HepG2 (cell line): ENCODE measurements around the gene LIME1. TPM values are rescaled to one million over a fixed set of nuclear protein-coding genes. Genes with fewer than 3 reads are reported as not detected.

Source experiments
- ARID2 ChIP-seq: sonication (generic); formaldehyde crosslinking; IDR thresholded peaks from 2 replicates; pipeline ENCODE4 v1.8.1; 2022; ENCODE audit warnings: mild to moderate bottlenecking, missing genetic modification reagents, borderline replicate concordance
- ARID3A ChIP-seq: IDR thresholded peaks from 2 replicates; pipeline ENCODE4 v1.6.1; 2012; ENCODE audit warnings: low read depth, low read length, improper control_type of control experiment
- CBX1 ChIP-seq: IDR thresholded peaks from one replicate; pipeline ENCODE4 v1.6.1; 2016; ENCODE audit warnings: antibody characterized with exemption, low read depth
- FOXO4 ChIP-seq: sonication (generic); formaldehyde crosslinking; conservative IDR thresholded peaks from 2 replicates; pipeline ENCODE4 v1.8.1; 2023; ENCODE audit warnings: missing genetic modification reagents
- GATAD1 ChIP-seq: IDR thresholded peaks from 2 replicates; pipeline ENCODE4 v1.6.1; 2016; ENCODE audit warnings: missing genetic modification reagents, missing compliant biosample characterization
- HOXA5 ChIP-seq: sonication (generic); formaldehyde crosslinking; IDR thresholded peaks from 2 replicates; pipeline ENCODE4 v1.4.0; 2020; ENCODE audit warnings: missing genetic modification reagents
- KDM4B ChIP-seq: sonication (generic); formaldehyde crosslinking; IDR thresholded peaks from 2 replicates; pipeline ENCODE4 v1.4.0; 2020; ENCODE audit warnings: missing genetic modification reagents
- MATR3 ChIP-seq: sonication (generic); formaldehyde crosslinking; IDR thresholded peaks from 2 replicates; pipeline ENCODE4 v1.4.0; 2020; ENCODE audit warnings: missing genetic modification reagents
- NFATC3 ChIP-seq: sonication (generic); formaldehyde crosslinking; IDR thresholded peaks from 2 replicates; pipeline ENCODE4 v1.5.1; 2020; ENCODE audit warnings: mild to moderate bottlenecking, missing genetic modification reagents
- RXRB ChIP-seq: IDR thresholded peaks from 2 replicates; pipeline ENCODE4 v1.6.1; 2016; ENCODE audit warnings: borderline replicate concordance, missing genetic modification reagents, missing compliant biosample characterization
- SKI ChIP-seq: fragments of 450-650 bp; IDR thresholded peaks from one replicate; pipeline ENCODE4 v1.6.1; 2018; ENCODE audit warnings: mild to moderate bottlenecking; ENCODE audit not compliant: partially characterized antibody
- SPEN ChIP-seq: sonication (generic); formaldehyde crosslinking; IDR thresholded peaks from 2 replicates; pipeline ENCODE4 v1.5.1; 2020; ENCODE audit warnings: low read depth, mild to moderate bottlenecking, missing genetic modification reagents
- SRY ChIP-seq: sonication (generic); formaldehyde crosslinking; IDR thresholded peaks from 2 replicates; pipeline ENCODE4 v1.8.0; 2022; ENCODE audit warnings: mild to moderate bottlenecking, missing genetic modification reagents
- TOE1 ChIP-seq: sonication (generic); formaldehyde crosslinking; IDR thresholded peaks from 2 replicates; pipeline ENCODE4 v1.4.0; 2020; ENCODE audit warnings: mild to moderate bottlenecking, missing genetic modification reagents
- TP53 ChIP-seq: sonication (generic); formaldehyde crosslinking; conservative IDR thresholded peaks from 2 replicates; pipeline ENCODE4 v1.4.0; 2020; ENCODE audit warnings: missing genetic modification reagents
- ZNF136 ChIP-seq: sonication (generic); formaldehyde crosslinking; IDR thresholded peaks from 2 replicates; pipeline ENCODE4 v1.8.1; 2022; ENCODE audit warnings: low read depth, mild to moderate bottlenecking, moderate library complexity, missing genetic modification reagents
- ZNF607 ChIP-seq: sonication (generic); formaldehyde crosslinking; IDR thresholded peaks from 2 replicates; pipeline ENCODE4 v1.5.1; 2020; ENCODE audit warnings: missing genetic modification reagents, mild to moderate bottlenecking, borderline replicate concordance
- ZNF768 ChIP-seq: sonication (generic); formaldehyde crosslinking; IDR thresholded peaks from 2 replicates; pipeline ENCODE4 v1.4.0; 2020; ENCODE audit warnings: missing genetic modification reagents
- polyA plus RNA-seq, 8 experiments: library from polyadenylated mRNA; depleted of rRNA in 3 of 8; stranded (reverse) in 7 of 8; unstranded in 1 of 8; fragments of >200 nt; fragmentation: Illumina TruSeq in 4 of 8; extraction: Trizol in 4 of 8; gene quantifications; 2 replicates each; pipeline versions ENCODE4 v1.2.1 to v1.2.3, GENCODE V29; 2011 to 2016; ENCODE audit warnings: low read depth in 4 of 8, missing spikeins in 1 of 8, mixed read lengths in 1 of 8; ENCODE audit not compliant: insufficient read depth in 1 of 8
- total RNA-seq, 5 experiments: library from RNA; depleted of rRNA; stranded (reverse); fragments of >200 nt; fragmentation: Illumina TruSeq; extraction: Trizol; gene quantifications; 2 replicates each; pipeline ENCODE4 v1.2.3, GENCODE V29; 2016; ENCODE audit warnings: low read depth in 1 of 5
- TF ChIP-seq, protein P1 (sequence below): fragments of 450-650 bp; IDR thresholded peaks from 2 replicates; pipeline ENCODE4 v1.6.1; 2017
- TF ChIP-seq, protein P2 (sequence below): sonication (generic); formaldehyde crosslinking; IDR thresholded peaks from 2 replicates; pipeline ENCODE4 v1.4.0; 2020; ENCODE audit warnings: missing genetic modification reagents

Gene LIME1
- total and polyA plus RNA-seq, 2 of the 13 experiments (the other 11 are each of a cell fraction or from before 2014, with no cell fraction given), result 13.0 to 61.5 TPM

DNA sequence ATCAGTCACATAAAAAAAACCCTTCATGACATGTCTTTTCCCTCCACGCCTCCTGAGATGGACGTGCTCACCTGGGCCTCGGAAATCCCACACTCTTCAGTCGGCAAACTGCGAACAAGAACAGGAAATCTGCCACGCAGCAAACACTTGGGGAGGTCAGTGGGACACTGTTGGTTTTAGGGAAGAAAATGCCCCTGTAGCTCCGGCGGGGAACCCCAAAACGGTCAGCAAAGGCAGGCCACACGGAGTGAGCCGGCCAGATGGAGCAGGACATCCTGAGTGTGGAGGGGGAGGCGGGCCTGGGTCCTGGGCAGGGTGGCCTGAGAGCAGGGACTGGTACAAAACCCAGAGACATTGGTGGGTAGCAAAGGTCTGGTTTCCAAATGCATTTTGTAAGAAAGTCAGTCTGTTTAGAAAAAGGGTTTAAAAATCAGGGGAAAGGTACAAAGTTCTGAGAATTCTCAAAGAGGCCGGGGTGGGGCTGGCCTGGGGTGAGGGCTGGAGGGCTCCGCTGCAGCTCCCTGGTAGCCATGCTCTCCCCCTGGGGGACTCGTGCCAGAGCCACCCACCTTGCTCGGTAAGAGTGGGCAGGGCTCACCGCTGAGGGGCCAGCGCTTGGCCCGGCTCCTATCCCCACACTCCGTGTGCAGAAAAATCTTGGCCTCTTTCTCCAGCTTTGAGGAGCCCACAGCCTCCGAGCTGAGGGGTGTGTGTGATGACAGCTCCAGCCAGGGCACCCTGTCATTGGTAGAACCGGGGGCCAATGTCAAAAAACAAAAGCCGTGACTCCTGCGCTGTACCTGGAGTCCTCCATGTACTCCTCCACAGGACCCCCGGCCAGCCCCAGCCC is 8.3 kb downstream of the LIME1 start (continued):
- no peak for TF ChIP-seq GATAD1 (CRISPR knock-in tag)
- no peak for TF ChIP-seq ZNF768 (CRISPR knock-in tag)
- TF ChIP-seq ARID3A, result no peak
- no peak for TF ChIP-seq CBX1
- TF ChIP-seq SKI, result no peak
- TF ChIP-seq SRY (CRISPR knock-in tag), result no peak
- TF ChIP-seq RXRB (CRISPR knock-in tag), result no peak
- no peak for TF ChIP-seq NFATC3 (CRISPR knock-in tag)
- no peak for TF ChIP-seq HOXA5 (CRISPR knock-in tag)
- TF ChIP-seq, protein P1, sequence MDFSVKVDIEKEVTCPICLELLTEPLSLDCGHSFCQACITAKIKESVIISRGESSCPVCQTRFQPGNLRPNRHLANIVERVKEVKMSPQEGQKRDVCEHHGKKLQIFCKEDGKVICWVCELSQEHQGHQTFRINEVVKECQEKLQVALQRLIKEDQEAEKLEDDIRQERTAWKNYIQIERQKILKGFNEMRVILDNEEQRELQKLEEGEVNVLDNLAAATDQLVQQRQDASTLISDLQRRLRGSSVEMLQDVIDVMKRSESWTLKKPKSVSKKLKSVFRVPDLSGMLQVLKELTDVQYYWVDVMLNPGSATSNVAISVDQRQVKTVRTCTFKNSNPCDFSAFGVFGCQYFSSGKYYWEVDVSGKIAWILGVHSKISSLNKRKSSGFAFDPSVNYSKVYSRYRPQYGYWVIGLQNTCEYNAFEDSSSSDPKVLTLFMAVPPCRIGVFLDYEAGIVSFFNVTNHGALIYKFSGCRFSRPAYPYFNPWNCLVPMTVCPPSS, result no peak
- no peak for TF ChIP-seq TP53 (CRISPR knock-in tag)
- TF ChIP-seq FOXO4 (CRISPR knock-in tag), result no peak
- TF ChIP-seq ARID2 (CRISPR knock-in tag), result no peak
- TF ChIP-seq TOE1 (CRISPR knock-in tag), result no peak
- TF ChIP-seq KDM4B (CRISPR knock-in tag), result no peak
- no peak for TF ChIP-seq ZNF136 (CRISPR knock-in tag)
- TF ChIP-seq ZNF607, result no peak
- TF ChIP-seq, protein P2, sequence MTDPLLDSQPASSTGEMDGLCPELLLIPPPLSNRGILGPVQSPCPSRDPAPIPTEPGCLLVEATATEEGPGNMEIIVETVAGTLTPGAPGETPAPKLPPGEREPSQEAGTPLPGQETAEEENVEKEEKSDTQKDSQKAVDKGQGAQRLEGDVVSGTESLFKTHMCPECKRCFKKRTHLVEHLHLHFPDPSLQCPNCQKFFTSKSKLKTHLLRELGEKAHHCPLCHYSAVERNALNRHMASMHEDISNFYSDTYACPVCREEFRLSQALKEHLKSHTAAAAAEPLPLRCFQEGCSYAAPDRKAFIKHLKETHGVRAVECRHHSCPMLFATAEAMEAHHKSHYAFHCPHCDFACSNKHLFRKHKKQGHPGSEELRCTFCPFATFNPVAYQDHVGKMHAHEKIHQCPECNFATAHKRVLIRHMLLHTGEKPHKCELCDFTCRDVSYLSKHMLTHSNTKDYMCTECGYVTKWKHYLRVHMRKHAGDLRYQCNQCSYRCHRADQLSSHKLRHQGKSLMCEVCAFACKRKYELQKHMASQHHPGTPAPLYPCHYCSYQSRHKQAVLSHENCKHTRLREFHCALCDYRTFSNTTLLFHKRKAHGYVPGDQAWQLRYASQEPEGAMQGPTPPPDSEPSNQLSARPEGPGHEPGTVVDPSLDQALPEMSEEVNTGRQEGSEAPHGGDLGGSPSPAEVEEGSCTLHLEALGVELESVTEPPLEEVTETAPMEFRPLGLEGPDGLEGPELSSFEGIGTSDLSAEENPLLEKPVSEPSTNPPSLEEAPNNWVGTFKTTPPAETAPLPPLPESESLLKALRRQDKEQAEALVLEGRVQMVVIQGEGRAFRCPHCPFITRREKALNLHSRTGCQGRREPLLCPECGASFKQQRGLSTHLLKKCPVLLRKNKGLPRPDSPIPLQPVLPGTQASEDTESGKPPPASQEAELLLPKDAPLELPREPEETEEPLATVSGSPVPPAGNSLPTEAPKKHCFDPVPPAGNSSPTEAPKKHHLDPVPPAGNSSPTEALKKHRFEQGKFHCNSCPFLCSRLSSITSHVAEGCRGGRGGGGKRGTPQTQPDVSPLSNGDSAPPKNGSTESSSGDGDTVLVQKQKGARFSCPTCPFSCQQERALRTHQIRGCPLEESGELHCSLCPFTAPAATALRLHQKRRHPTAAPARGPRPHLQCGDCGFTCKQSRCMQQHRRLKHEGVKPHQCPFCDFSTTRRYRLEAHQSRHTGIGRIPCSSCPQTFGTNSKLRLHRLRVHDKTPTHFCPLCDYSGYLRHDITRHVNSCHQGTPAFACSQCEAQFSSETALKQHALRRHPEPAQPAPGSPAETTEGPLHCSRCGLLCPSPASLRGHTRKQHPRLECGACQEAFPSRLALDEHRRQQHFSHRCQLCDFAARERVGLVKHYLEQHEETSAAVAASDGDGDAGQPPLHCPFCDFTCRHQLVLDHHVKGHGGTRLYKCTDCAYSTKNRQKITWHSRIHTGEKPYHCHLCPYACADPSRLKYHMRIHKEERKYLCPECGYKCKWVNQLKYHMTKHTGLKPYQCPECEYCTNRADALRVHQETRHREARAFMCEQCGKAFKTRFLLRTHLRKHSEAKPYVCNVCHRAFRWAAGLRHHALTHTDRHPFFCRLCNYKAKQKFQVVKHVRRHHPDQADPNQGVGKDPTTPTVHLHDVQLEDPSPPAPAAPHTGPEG (CRISPR knock-in tag), result no peak
- TF ChIP-seq SPEN (CRISPR knock-in tag), result 0 out of 2 replicates have a peak, but pooled peaks have one; percentile 14
- TF ChIP-seq MATR3 (CRISPR knock-in tag), result no peak
